ENCODE measurements around the gene VPS37B. TPM values are rescaled to one million over a fixed set of nuclear protein-coding genes. Genes with fewer than 3 reads are reported as not detected.

Gene VPS37B
- total RNA-seq, 1 donor from 2014 or later, result 13.8 TPM

DNA sequence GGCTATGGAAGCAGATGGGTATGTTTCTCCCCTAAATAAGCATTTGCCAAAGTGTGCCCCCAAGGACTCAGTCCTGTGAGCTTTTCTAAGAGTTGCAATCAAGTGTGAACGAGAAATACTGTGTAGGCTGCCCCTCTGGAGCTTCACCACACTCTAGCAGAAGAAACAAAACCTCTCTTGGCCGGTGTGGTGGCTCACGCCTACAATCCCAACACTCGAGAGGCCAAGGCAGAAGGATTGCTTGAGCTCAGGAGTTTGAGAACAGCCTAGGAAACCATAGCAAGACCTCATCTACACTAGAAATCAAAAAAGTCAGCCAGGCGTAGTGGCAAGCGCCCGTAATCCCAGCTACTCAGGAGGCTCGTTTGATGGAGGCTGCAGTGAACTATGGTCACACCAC is 9.8 kb downstream of the VPS37B start:
- Mint-ChIP-seq H3K4me1 (ENCODE audit: unreplicated experiment) (peaks cover 25% of the 10 kb centered on the region), H3K27me3 (ENCODE audit: unreplicated experiment) (peaks cover 16% of the 10 kb centered on the region), H3K4me3 (ENCODE audit: unreplicated experiment) (no peak overlapping the region), H3K27ac (ENCODE audit: unreplicated experiment) (no peak overlapping the region), H3K9me3 (ENCODE audit: unreplicated experiment) (no peaks in the 10 kb centered on the region), H3K36me3 (ENCODE audit: low read depth, unreplicated experiment) (peaks cover 4% of the 10 kb centered on the region)
- no peak for DNase-seq (ENCODE audit: low spot score)
- no peak for TF ChIP-seq CTCF (IDR thresholded peaks at IDR 0.05; ENCODE audit: unreplicated experiment)

DNA sequence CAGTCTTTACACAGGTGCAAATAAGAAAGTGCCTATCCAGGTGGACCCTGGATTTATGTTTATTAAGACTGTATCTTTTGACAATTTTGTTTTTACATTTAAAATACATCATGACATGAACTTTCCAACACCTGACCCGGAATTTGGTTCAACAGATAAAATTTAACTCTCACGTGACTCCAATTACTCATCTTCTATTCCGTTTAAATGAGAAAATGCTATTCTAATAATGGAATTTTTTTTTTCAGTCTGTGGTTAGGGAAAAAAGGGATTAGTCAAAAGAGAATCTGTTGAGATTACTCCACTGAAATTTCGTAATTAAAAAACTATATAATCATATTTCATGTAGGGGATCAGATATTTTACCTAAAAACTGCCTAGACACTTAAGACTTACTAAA is 11.1 kb downstream of the VPS37B start:
- Mint-ChIP-seq H3K36me3 (ENCODE audit: low read depth, unreplicated experiment) (peaks cover 8% of the 10 kb centered on the region), H3K27me3 (ENCODE audit: unreplicated experiment) (peaks cover 16% of the 10 kb centered on the region), H3K4me1 (ENCODE audit: unreplicated experiment) (peaks cover 25% of the 10 kb centered on the region), H3K4me3 (ENCODE audit: unreplicated experiment) (no peak overlapping the region), H3K27ac (ENCODE audit: unreplicated experiment) (no peak overlapping the region), H3K9me3 (ENCODE audit: unreplicated experiment) (no peaks in the 10 kb centered on the region)
- no peak for DNase-seq (ENCODE audit: low spot score)
- TF ChIP-seq CTCF (IDR thresholded peaks at IDR 0.05; ENCODE audit: unreplicated experiment), result no peak

GRCh38 chr12:122884091-122884826 is 11.7 kb downstream of the VPS37B start:
- Mint-ChIP-seq H3K9me3 (ENCODE audit: unreplicated experiment) (no peaks in the 10 kb centered on the region), H3K36me3 (ENCODE audit: low read depth, unreplicated experiment) (peaks cover 8% of the 10 kb centered on the region), H3K27ac (ENCODE audit: unreplicated experiment) (no peak overlapping the region), H3K4me3 (ENCODE audit: unreplicated experiment) (no peak overlapping the region), H3K27me3 (ENCODE audit: unreplicated experiment) (peaks cover 12% of the 10 kb centered on the region), H3K4me1 (ENCODE audit: unreplicated experiment) (peaks cover 22% of the 10 kb centered on the region)
- TF ChIP-seq CTCF (IDR thresholded peaks at IDR 0.05; ENCODE audit: unreplicated experiment), result no peak
- DNase-seq (ENCODE audit: low spot score), result no peak

DNA sequence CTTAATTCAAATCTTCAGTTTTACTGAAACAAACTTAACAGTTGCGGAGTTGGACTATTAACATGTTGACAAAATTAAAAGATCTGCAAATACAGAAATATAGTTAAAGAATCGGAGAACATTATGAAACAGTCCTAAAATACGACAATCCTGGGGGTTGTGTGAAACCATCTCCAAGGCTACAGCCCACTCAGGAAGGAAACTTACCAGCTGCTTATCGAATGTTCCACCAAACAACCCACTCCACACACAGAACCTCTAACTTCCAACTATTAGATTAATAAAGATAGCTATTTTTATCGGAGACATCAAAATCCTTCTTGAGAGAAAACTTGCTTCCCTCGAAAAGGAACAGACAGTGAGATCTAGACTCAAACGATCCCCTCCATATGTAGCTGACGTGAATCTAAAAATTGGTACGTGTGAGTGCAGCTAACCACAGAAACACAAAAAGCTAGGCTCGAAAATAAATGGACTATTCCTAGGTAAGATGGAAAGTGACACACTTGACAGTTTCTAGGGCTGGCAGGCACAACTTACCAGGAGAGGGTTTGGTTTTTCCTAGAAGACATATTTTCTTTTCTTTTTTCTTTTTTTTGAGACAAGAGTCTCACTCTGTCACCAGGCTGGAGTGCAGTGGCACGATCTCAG is 12.9 kb downstream of the VPS37B start:
- no peak overlapping the region for H3K27ac Mint-ChIP-seq (ENCODE audit: unreplicated experiment)
- H3K36me3 Mint-ChIP-seq (ENCODE audit: low read depth, unreplicated experiment), result peaks cover 8% of the 10 kb centered on the region
- H3K4me3 Mint-ChIP-seq (ENCODE audit: unreplicated experiment), result no peak overlapping the region
- DNase-seq (ENCODE audit: low spot score), result no peak
- peaks cover 16% of the 10 kb centered on the region for H3K4me1 Mint-ChIP-seq (ENCODE audit: unreplicated experiment)
- TF ChIP-seq CTCF (IDR thresholded peaks at IDR 0.05; ENCODE audit: unreplicated experiment), result no peak
- peaks cover 5% of the 10 kb centered on the region for H3K27me3 Mint-ChIP-seq (ENCODE audit: unreplicated experiment)
- no peaks in the 10 kb centered on the region for H3K9me3 Mint-ChIP-seq (ENCODE audit: unreplicated experiment)

DNA sequence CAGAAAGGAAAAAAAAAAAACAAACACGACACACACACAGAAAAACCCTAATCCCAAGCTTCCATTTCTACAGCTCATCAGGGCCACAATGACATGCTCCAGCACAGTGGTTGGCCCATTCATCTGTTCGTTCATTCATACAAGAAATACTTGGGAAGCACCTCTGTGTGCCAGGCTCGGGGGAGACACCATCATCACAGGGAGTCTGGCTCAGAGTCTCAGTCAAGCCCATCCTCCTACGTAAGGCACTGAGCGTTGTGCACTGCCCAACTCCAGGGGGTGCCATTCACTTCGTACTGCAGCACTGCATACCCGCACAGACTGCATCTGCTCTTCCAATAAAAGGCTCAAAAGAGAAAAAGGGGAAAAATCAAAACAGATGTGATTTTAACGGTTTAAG is 15.3 kb downstream of the VPS37B start:
- Mint-ChIP-seq H3K27me3 (ENCODE audit: unreplicated experiment) (peaks cover 8% of the 10 kb centered on the region), H3K4me3 (ENCODE audit: unreplicated experiment) (no peak overlapping the region), H3K36me3 (ENCODE audit: low read depth, unreplicated experiment) (peaks cover 9% of the 10 kb centered on the region), H3K27ac (ENCODE audit: unreplicated experiment) (no peak overlapping the region), H3K4me1 (ENCODE audit: unreplicated experiment) (peaks cover 9% of the 10 kb centered on the region), H3K9me3 (ENCODE audit: unreplicated experiment) (no peaks in the 10 kb centered on the region)
- peak; percentile 49 for DNase-seq (ENCODE audit: low spot score)
- no peak for TF ChIP-seq CTCF (IDR thresholded peaks at IDR 0.05; ENCODE audit: unreplicated experiment)
